GM18909 (cell line): ENCODE measurements around the gene TP63.
"Not testable (repeated sequence)": the region's sequence is repeated elsewhere in the genome, so short reads cannot be mapped to it uniquely, and the experiment has no call there.

Experiments
- ATAC-seq: cut with Tn5 transposase; IDR thresholded peaks from one replicate; pipeline ENCODE4 v1.9.1; 2021; ENCODE audit warnings: mild to moderate bottlenecking; ENCODE audit not compliant: unreplicated experiment, poor library complexity

TP63 gene

GRCh38 chr3:189718215-189718614, 87.0 kb downstream of the TP63 start:
- no peak for ATAC-seq

- no peak for ATAC-seq
These were observed 89.7 kb downstream of the TP63 start for GRCh38 chr3:189720736-189721417.

- ATAC-seq = no peak
These were observed 90.9 kb downstream of the TP63 start for GRCh38 chr3:189721873-189722665.

- no peak for ATAC-seq
These were observed 93.2 kb downstream of the TP63 start for GRCh38 chr3:189724356-189724755.

- ATAC-seq = no peak
These were observed 95.1 kb downstream of the TP63 start for GRCh38 chr3:189726277-189726676.

- ATAC-seq = no peak
These were observed 96.0 kb downstream of the TP63 start for GRCh38 chr3:189727158-189727557.

- ATAC-seq = no peak
These were observed 96.7 kb downstream of the TP63 start for GRCh38 chr3:189727898-189728297.

GRCh38 chr3:189728915-189729314, 97.7 kb downstream of the TP63 start:
- no peak for ATAC-seq

- no peak for ATAC-seq
These were observed 102.9 kb downstream of the TP63 start for GRCh38 chr3:189734061-189734460.

GRCh38 chr3:189735913-189736312, 104.7 kb downstream of the TP63 start:
- ATAC-seq = no peak

- ATAC-seq = no peak
These were observed 105.9 kb downstream of the TP63 start for GRCh38 chr3:189737071-189737470.

GRCh38 chr3:189737619-189738018, 106.4 kb downstream of the TP63 start:
- no peak for ATAC-seq

GRCh38 chr3:189739378-189739777, 108.2 kb downstream of the TP63 start:
- no peak for ATAC-seq

- no peak for ATAC-seq
These were observed 109.0 kb downstream of the TP63 start for GRCh38 chr3:189740156-189740555.

- ATAC-seq = no peak
These were observed 113.0 kb downstream of the TP63 start for GRCh38 chr3:189744235-189744634.

GRCh38 chr3:189745622-189746021, 114.4 kb downstream of the TP63 start:
- no peak for ATAC-seq

GRCh38 chr3:189748046-189748445, 116.9 kb downstream of the TP63 start:
- no peak for ATAC-seq

GRCh38 chr3:189750972-189751371, 119.8 kb downstream of the TP63 start:
- ATAC-seq = not testable (repeated sequence)

- ATAC-seq = no peak
These were observed 123.2 kb downstream of the TP63 start for GRCh38 chr3:189754356-189754755.

- ATAC-seq = no peak
These were observed 125.4 kb downstream of the TP63 start for GRCh38 chr3:189756582-189757078.

GRCh38 chr3:189758186-189758585, 127.0 kb downstream of the TP63 start:
- ATAC-seq = no peak

- ATAC-seq = no peak
These were observed 135.2 kb downstream of the TP63 start for GRCh38 chr3:189766416-189766815.
